Neuron (in vitro differentiated cells): ENCODE results near the gene FBXL13.
"Not testable (repeated sequence)": the region's sequence is repeated elsewhere in the genome, so short reads cannot be mapped to it uniquely, and the experiment has no call there.

Experiments
- H2AFZ ChIP-seq: one replicate; pipeline ENCODE4 v1.6.1; 2013; ENCODE audit warnings: low read depth, mild to moderate bottlenecking, inconsistent platforms, low read length, moderate library complexity
- H3K27me3 ChIP-seq: one replicate; pipeline ENCODE4 v1.6.1; 2013; ENCODE audit warnings: low read length; ENCODE audit not compliant: insufficient read depth
- H3K36me3 ChIP-seq: one replicate; pipeline ENCODE4 v1.6.1; 2013; ENCODE audit warnings: low read length; ENCODE audit not compliant: insufficient read depth
- H3K4me1 ChIP-seq: one replicate; pipeline ENCODE4 v1.6.1; 2013; ENCODE audit warnings: low read length; ENCODE audit not compliant: insufficient read depth
- H3K4me3 ChIP-seq: 2 replicates; pipeline ENCODE4 v1.5.1; 2013; ENCODE audit warnings: mild to moderate bottlenecking, low read length, moderate library complexity
- H3K9me3 ChIP-seq: one replicate; pipeline ENCODE4 v1.6.1; 2013; ENCODE audit warnings: low read length

FBXL13 gene

DNA sequence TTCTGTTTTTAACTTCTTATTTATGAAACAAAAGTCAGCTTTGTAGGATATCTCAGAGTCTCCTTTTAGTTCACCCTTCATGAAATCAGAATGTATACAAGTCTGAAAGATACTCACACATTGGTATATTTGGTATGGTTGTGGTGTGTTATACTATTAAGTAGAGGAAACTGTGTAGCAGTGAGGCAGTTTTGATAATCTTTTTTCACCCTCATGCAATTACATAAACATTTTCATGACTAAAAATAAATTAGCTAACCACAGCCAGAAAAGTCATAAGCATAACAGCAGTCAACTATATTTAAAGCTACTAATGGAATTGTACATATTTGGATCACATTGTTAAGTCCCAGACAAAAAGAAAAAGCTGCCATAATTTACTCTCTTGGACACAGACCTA, 263.7 kb downstream of the FBXL13 start:
- Histone ChIP-seq H3K36me3 (peaks cover 4% of the 10 kb centered on the region), H2AFZ (no peak overlapping the region), H3K9me3 (peaks cover 2% of the 10 kb centered on the region), H3K27me3 (no peaks in the 10 kb centered on the region), H3K4me3 (no peak overlapping the region), H3K4me1 (no peaks in the 10 kb centered on the region)

DNA sequence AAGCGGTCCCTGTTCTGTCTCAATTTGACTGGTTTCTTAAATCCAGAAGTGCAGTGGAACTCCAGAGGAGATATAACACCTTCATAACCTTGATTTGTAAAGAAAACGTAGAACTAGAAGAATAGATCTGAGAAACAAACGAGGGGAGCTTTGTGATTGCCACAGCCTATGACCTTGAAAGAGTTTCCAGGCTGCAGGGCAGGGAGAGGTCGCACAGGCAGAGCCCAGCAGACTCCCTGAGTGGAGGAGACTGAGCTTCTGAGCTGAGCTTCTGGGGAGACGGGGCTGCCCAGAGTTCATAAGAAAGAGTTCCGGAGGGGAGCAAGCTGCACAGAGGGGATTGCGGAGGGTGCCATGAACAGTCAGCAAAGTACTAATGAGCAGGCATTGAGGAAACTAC, 268.0 kb downstream of the FBXL13 start:
- H3K4me1 ChIP-seq: no peaks in the 10 kb centered on the region
- H3K36me3 ChIP-seq: peaks cover 4% of the 10 kb centered on the region

DNA sequence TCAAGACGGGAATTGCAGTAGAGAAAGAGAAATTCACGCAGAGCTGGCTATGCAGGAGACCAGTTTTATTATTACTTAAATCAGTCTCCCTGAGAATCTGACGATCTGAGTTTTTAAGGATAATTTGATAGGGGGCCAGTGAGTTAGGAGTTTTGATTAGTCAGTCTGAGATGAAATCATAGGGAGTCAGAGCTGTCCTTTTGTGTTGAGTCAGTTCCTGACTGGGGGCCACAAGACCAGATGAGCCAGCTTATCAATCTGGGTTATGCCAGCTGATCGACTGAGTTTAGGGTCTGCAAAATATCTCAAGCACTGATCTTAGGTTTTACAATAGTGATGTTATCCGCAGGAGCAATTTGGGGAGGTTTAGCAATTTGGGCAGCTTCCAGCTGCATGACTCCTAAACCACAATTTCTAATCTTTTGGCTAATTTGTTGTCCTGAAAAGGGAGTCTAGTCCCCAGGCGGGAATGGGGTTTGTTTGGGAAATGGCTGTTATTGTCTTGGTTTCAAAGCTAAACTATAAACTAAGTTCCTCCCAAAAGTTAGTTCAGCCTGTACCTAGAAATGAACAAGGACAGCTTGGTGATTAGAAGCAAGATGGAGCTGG, 278.5 kb downstream of the FBXL13 start:
- not testable (repeated sequence) for H3K4me1 ChIP-seq, H3K4me3 ChIP-seq, H3K36me3 ChIP-seq, H3K27me3 ChIP-seq, H2AFZ ChIP-seq, H3K9me3 ChIP-seq

More for the DNA sequence above, 268.0 kb downstream of the FBXL13 start:
- H3K9me3 ChIP-seq: peaks cover 2% of the 10 kb centered on the region
- no peak overlapping the region for H2AFZ ChIP-seq
- H3K4me3 ChIP-seq: no peak overlapping the region
- H3K27me3 ChIP-seq: no peaks in the 10 kb centered on the region

DNA sequence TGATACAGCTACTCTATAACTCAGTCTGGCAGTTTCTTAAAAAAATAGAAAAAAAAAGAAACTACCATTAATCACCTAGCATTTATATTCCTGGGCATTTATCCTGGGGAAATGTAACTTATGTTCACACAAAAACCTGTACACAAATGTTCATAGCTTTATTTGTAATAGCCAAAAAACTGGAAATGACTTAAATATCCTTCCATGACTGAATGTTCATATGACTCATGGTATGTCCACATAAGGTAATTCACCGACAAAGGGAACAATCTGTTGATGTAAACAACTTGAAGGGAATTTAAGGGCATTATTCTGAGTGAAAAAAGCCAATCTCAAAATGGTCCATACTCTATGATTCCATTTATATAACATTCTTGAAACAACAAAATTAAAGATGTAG, 280.0 kb downstream of the FBXL13 start:
- H3K27me3 ChIP-seq, H3K36me3 ChIP-seq, H3K4me3 ChIP-seq, H3K4me1 ChIP-seq, H2AFZ ChIP-seq, H3K9me3 ChIP-seq: not testable (repeated sequence)

DNA sequence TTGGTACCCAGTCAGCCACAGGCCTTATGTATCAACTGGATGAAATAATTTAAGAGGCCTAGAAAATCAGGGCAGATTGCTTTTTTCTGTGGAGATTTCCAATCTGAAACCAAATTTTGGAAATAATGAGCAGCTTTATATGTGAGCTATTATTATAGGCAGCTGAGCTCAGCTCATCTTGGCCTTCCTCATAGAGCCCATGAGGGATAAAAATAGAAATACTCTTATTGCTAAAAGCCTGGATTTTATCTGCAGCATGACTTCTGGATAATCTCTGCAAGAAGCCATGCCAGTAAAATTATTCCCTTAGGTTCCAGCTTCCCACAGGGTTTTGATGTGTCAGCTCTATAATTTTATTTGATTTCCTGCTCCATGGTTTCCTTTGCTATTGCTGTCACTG, 282.8 kb downstream of the FBXL13 start:
- H3K36me3 ChIP-seq, H2AFZ ChIP-seq, H3K9me3 ChIP-seq, H3K27me3 ChIP-seq, H3K4me1 ChIP-seq, H3K4me3 ChIP-seq: not testable (repeated sequence)

DNA sequence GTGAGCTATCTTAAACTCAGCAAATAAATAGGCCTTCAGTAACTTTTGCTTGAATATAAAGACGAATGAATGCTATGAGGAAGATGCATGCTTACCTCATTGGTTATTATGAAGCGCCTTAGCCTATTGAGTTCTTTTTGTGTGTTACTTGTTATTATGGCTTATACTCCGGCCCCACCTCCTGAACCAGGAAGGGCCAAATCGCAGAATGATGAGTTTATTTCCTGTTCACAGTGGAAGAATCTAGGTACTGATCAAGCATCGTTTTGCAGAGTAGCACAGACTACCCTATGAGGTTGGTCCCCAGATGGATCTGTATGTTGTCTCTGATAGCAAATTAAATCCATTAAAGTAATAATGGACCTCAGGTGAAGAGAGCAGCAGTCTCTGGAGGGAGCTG, 283.2 kb downstream of the FBXL13 start:
- not testable (repeated sequence) for H3K27me3 ChIP-seq, H2AFZ ChIP-seq, H3K36me3 ChIP-seq, H3K4me1 ChIP-seq, H3K9me3 ChIP-seq, H3K4me3 ChIP-seq

DNA sequence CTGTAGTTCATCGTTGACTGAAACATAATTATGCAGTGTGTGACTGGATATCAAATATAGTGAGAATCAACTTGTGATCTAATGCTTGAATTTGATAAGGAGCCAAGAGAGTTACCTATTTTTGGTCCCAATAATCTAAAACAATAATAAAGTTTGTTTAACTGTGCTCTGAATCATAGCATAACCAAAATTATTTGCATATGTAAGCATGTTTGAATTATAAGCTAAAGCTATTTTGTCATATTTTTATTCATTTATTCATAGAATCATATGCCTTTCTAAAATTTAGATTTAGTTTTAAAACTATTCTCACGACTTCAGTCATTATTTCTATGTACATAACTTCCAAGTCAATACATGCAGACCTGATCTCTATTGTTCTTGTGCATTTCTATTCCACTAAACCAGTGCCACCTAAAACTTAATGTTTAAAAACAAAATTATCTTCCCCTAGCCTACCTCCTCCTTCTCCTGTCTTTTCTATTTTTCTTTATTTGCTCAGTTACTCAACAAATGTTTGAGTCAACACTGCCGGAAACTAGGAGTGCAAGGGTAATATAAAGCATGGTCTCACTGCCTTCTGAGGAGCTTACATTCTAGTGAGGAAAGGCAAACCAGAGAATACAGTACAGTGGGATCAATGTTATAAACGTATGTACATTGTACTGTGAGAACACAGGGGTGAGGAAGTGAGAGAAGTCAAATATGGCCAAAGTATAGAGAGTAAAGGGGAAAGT, 284.1 kb downstream of the FBXL13 start:
- not testable (repeated sequence) for H3K36me3 ChIP-seq, H3K4me1 ChIP-seq, H3K27me3 ChIP-seq, H3K9me3 ChIP-seq, H3K4me3 ChIP-seq, H2AFZ ChIP-seq

DNA sequence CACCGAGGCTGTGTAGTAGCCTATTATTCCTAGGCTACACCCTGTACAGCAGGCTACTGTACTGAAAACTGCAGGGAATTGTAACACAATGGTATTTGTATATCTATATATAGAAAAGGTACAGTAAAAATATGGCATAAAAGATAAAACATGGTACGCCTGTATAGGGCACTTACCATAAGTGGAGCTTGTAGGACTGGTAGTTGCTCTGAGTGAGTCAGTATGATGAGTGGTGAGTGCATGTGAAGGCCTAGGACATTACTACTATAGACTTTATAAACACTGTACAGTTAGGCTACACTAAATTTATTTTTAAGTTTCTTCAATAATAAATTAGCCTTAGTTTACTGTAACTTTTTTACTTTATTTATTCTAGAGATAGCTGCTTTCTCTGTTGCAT, 285.8 kb downstream of the FBXL13 start:
- H3K9me3 ChIP-seq, H3K36me3 ChIP-seq, H2AFZ ChIP-seq, H3K4me1 ChIP-seq, H3K27me3 ChIP-seq, H3K4me3 ChIP-seq: not testable (repeated sequence)

DNA sequence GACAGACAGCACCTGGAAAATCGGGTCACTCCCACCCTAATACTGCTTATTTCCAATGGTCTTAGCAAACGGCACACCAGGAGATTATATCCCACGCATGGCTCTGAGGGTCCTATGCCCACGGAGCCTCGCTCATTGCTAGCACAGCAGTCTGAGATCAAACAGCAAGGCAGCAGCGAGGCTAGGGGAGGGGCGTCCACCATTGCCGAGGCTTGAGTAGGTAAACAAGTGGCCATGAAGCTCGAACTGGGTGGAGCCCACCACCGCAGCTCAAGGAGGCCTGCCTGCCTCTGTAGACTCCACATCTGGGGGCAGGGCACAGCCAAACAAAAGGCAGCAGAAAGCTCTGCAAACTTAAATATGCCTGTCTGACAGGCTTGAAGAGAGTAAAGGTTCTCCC, 293.7 kb downstream of the FBXL13 start:
- not testable (repeated sequence) for H2AFZ ChIP-seq, H3K36me3 ChIP-seq, H3K4me1 ChIP-seq

DNA sequence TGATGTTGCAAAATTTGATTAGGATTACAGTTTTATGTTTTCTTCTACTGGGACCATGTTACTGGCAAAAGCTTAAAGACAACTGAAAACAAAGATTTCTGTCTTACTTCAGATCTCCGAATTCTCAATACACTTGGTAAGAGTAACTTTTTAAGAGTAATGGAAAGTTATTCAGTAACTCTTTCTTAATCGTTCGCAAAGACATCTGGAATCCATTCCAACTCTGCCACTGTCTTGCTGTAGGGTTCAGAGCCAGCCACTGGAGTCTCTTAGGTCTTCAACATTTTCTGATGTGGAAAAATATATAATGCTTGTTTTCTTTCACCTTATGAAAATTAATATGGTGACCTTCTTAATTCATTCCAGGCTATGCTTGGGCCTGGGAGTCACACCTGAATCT, 295.9 kb downstream of the FBXL13 start:
- not testable (repeated sequence) for H3K4me3 ChIP-seq, H3K36me3 ChIP-seq, H3K27me3 ChIP-seq, H3K9me3 ChIP-seq, H3K4me1 ChIP-seq, H2AFZ ChIP-seq

More for the DNA sequence above, 293.7 kb downstream of the FBXL13 start:
- H3K27me3 ChIP-seq, H3K9me3 ChIP-seq, H3K4me3 ChIP-seq: not testable (repeated sequence)

DNA sequence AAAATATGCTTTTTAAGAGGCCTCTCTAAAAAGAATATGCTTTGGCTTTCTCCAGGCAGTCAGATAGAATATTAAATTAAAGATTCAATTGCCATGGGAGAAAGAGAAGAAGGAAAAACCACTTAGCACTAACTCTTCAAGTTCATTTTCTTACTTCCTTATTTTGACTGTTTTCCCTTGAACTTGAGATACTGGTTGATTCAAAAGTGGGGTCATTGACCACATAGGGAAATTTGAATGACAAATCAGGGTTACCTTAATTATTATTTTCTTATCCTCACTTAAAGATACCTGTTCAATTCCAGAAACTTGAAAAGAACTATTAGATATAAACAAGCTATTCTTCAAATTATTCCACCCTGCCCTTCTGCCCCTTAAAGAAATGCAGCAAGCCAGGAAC, 298.4 kb downstream of the FBXL13 start:
- H3K4me3 ChIP-seq, H2AFZ ChIP-seq, H3K36me3 ChIP-seq, H3K4me1 ChIP-seq, H3K27me3 ChIP-seq, H3K9me3 ChIP-seq: not testable (repeated sequence)

DNA sequence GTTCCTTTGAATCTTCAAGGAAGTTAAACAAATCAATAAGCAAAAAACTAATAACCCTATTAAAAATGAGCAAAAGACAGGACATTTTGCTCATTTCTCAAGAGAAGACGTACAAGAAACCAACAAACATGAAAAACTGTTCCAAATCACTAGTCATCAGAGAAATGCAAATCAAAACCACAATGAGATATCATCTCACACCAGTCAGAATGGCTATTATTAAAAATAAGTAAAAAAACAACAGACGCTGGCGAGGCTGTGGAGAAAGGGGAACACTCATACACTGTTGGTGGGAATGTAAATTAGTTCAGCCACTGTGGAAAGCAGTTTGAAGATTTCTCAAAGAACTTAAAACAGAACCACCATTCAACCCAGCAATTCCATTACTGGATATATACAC, 304.1 kb downstream of the FBXL13 start:
- not testable (repeated sequence) for H3K36me3 ChIP-seq, H3K4me3 ChIP-seq, H3K9me3 ChIP-seq, H3K27me3 ChIP-seq, H3K4me1 ChIP-seq, H2AFZ ChIP-seq

DNA sequence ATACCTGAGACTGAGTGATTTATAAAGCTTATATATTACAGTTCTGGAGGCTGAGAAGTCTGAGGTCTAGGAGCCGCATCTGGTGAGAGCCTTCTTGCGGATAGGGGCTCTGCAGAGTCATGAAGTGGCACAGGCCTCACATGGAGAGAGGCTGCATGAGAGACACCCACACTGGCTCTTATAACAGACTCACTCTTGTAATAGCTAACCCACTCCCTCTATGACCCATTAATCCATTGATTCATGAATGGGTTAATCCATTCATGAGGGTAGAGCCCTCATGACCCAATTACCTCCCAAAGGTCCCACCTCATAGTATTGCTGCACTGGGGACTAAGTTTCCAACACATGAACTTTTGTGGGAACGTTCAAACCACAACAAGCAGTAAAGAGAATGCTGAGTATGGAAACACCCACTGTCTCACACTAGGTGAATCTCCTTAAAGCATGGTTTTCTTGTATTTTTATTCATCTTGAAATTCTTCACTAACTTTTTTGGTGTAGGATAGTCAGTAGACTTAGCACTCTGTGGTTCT, 304.9 kb downstream of the FBXL13 start:
- H3K4me1 ChIP-seq, H2AFZ ChIP-seq: not testable (repeated sequence)

DNA sequence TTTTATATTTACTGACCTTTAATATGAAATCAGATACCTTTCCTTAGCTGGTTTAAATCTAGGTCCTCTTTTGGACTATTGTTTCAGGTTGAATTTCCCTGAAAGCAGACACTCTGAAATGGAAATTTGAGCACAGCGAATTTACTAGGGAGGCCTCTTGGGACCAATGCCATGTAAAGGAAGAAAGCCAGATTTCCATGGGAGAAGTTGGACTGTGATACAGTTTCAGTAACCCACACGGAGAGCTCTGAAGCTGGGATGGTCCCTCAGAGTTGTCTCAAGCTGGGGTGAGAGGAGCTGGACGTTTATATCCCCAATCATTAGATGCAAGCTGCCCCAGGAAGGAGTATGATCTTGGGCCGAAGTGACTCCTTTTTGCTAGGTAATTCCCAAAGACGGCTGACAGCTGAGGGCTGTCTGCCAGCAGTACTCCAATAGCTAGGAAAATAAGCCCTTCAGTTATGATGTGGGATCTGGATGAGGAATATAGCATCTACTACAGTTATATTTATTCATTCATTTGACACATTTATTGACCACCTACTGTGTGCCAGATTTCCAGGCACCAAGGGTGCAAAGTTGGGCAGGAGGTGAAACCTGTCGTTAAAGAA, 311.2 kb downstream of the FBXL13 start:
- not testable (repeated sequence) for H2AFZ ChIP-seq, H3K4me1 ChIP-seq, H3K36me3 ChIP-seq, H3K27me3 ChIP-seq, H3K4me3 ChIP-seq, H3K9me3 ChIP-seq

More for the DNA sequence above, 304.9 kb downstream of the FBXL13 start:
- H3K27me3 ChIP-seq, H3K4me3 ChIP-seq, H3K9me3 ChIP-seq, H3K36me3 ChIP-seq: not testable (repeated sequence)
